GM12878 (cell line): Measurements from ENCODE around the gene ANO9. TPM values are rescaled to one million over a fixed set of nuclear protein-coding genes. Genes with fewer than 3 reads are reported as not detected.

Experiments used
- ATAC-seq: fragments of 200-7000 bp; cut with Tn5 transposase; 3 replicates; pipeline ENCODE4 v1.9.1; 2020; ENCODE audit warnings: mild to moderate bottlenecking, moderate library complexity
- BruUV-seq: library from RNA; stranded (reverse); fragments of 400-500 nt; replicated peaks from 2 replicates; lab custom pipeline; 2021; lab: Mats Ljungman, UMichigan
- CTCF ChIA-PET: fragments of 300-600 bp; sonication (Branson Sonifier 250); formaldehyde crosslinking; extraction: SDS; loops from one replicate; lab custom pipeline; 2021; ENCODE audit warnings: inconsistent platforms; lab: Yijun Ruan, JAX
- POLR2A ChIA-PET: fragments of 350-600 bp; formaldehyde crosslinking; extraction: SDS; loops from one replicate; lab custom pipeline; 2021; ENCODE audit warnings: inconsistent platforms; lab: Charles Lee
- RAD21 ChIA-PET: fragments of 300-600 bp; sonication (Branson Sonifier 250); formaldehyde crosslinking; loops from one replicate; lab custom pipeline; 2023; ENCODE audit warnings: antibody characterized with exemption; ENCODE audit not compliant: unreplicated experiment; lab: Charles Lee
- SMC1A ChIA-PET: fragments of 300-600 bp; sonication (Branson Sonifier 250); formaldehyde crosslinking; loops from one replicate; lab custom pipeline; 2023; ENCODE audit not compliant: unreplicated experiment, uncharacterized antibody; lab: Charles Lee
- DNase-seq: peaks from one replicate; pipeline ENCODE4 v3.0.0-alpha.2; 2011; ENCODE audit warnings: low read depth, low spot score
- FAIRE-seq: peaks from 3 replicates; lab custom pipeline; 2011; peaks lifted over from hg19 to GRCh38; lab: Jason Lieb, UNC
- H2AFZ ChIP-seq: 2 replicates; pipeline ENCODE4 v1.6.0; 2011; ENCODE audit warnings: low read depth, low read length, control low read depth; ENCODE audit not compliant: control insufficient read depth
- H3K27ac ChIP-seq: 2 replicates; pipeline ENCODE4 v1.5.1; 2011; ENCODE audit warnings: control low read depth; ENCODE audit not compliant: control insufficient read depth, insufficient read depth
- H3K27me3 ChIP-seq, 2 experiments: replicated peaks in 1 of 2; 2 replicates each; pipeline versions ENCODE4 v1.6.0 to v1.6.1; 2011; ENCODE audit warnings: low read length in 1 of 2; ENCODE audit not compliant: control insufficient read depth in 2 of 2, insufficient read depth in 2 of 2
- H3K36me3 ChIP-seq, 2 experiments: 2 replicates each; pipeline ENCODE4 v1.5.1; 2011; ENCODE audit warnings: low read length in 1 of 2; ENCODE audit not compliant: control insufficient read depth in 2 of 2, insufficient read depth in 2 of 2
- H3K4me1 ChIP-seq: 2 replicates; pipeline ENCODE4 v1.6.1; 2011; ENCODE audit warnings: mild to moderate bottlenecking, low read length, moderate library complexity, mixed read lengths; ENCODE audit not compliant: control insufficient read depth, insufficient read depth
- H3K4me2 ChIP-seq: 2 replicates; pipeline ENCODE4 v1.6.0; 2011; ENCODE audit warnings: control low read depth; ENCODE audit not compliant: control insufficient read depth, insufficient read depth
- H3K4me3 ChIP-seq: fragments of 200-600 bp; sonication (generic); 2 replicates; pipeline ENCODE4 v1.5.1; 2016
- H3K79me2 ChIP-seq: 2 replicates; pipeline ENCODE4 v1.6.0; 2011; ENCODE audit warnings: low read length; ENCODE audit not compliant: control insufficient read depth, insufficient read depth
- H3K9ac ChIP-seq: 2 replicates; pipeline ENCODE4 v1.8.0; 2011; ENCODE audit warnings: low read length, control low read depth, mixed read lengths; ENCODE audit not compliant: control insufficient read depth, insufficient read depth
- H3K9me3 ChIP-seq: replicated peaks from 3 replicates; pipeline ENCODE4 v1.5.1; 2011; ENCODE audit warnings: mild to moderate bottlenecking, low read length; ENCODE audit not compliant: control insufficient read depth, insufficient read depth
- H4K20me1 ChIP-seq: 2 replicates; pipeline ENCODE4 v1.6.0; 2011; ENCODE audit not compliant: control insufficient read depth, insufficient read depth
- BACH1 ChIP-seq: fragments of 450-650 bp; IDR thresholded peaks from 2 replicates; pipeline ENCODE4 v1.6.1; 2017; ENCODE audit warnings: mild to moderate bottlenecking, borderline replicate concordance
- ELK1 ChIP-seq: IDR thresholded peaks from 2 replicates; pipeline ENCODE4 v1.6.1; 2012; ENCODE audit warnings: low read depth, low read length, improper control_type of control experiment
- HDAC2 ChIP-seq: fragments of 200-600 bp; sonication (generic); IDR thresholded peaks from 2 replicates; pipeline ENCODE4 v1.6.1; 2017
- MLLT1 ChIP-seq: fragments of 450-650 bp; IDR thresholded peaks from 2 replicates; pipeline ENCODE4 v1.6.1; 2016; ENCODE audit warnings: mild to moderate bottlenecking
- NR2F1 ChIP-seq: fragments of 450-650 bp; conservative IDR thresholded peaks from 2 replicates; pipeline ENCODE4 v1.6.1; 2017; ENCODE audit warnings: mild to moderate bottlenecking
- PBX3 ChIP-seq: IDR thresholded peaks from 2 replicates; pipeline ENCODE4 v1.6.1; 2011; ENCODE audit warnings: mild to moderate bottlenecking, low read depth, low read length, moderate library complexity; ENCODE audit not compliant: insufficient replicate concordance
- POLR2A ChIP-seq: IDR thresholded peaks from 2 replicates; pipeline ENCODE4 v1.6.1; 2011; ENCODE audit warnings: low read depth, mild to moderate bottlenecking, low read length
- RB1 ChIP-seq: fragments of 450-650 bp; formaldehyde crosslinking; IDR thresholded peaks from 2 replicates; pipeline ENCODE4 v1.6.1; 2017; ENCODE audit warnings: mild to moderate bottlenecking, borderline replicate concordance
- RFX5 ChIP-seq: IDR thresholded peaks from 2 replicates; pipeline ENCODE4 v1.6.1; 2011; ENCODE audit warnings: low read depth, low read length, improper control_type of control experiment
- YY1 ChIP-seq: IDR thresholded peaks from 2 replicates; pipeline ENCODE4 v1.6.1; 2011; ENCODE audit warnings: low read depth, mild to moderate bottlenecking, low read length
- WGBS: methylation state at CpG from one replicate; pipeline ENCODE4 v1.1.6; 2016; ENCODE audit warnings: low lambda C conversion rate; ENCODE audit not compliant: insufficient replicate concordance, insufficient coverage; ENCODE audit errors: missing lambda C conversion rate; 5-methylcytosine and 5-hydroxymethylcytosine counted together
- in situ Hi-C: fragments of 300-500 bp; cut with MboI; formaldehyde crosslinking; loops from 9 replicates; pipeline ENCODE4 v1.14.3; 2018; ENCODE audit warnings: mixed read lengths
- intact Hi-C: fragments of 100-400 bp; cut with micrococcal nuclease; formaldehyde crosslinking; loops from one replicate; pipeline ENCODE4 v1.14.2; 2022; ENCODE audit not compliant: unreplicated experiment
- polyA plus RNA-seq, 11 experiments: library from polyadenylated mRNA; depleted of rRNA in 4 of 11; unstranded in 6 of 11; stranded (reverse) in 5 of 11; fragments of >200 nt; fragmentation: Nextera tagmentation in 4 of 11; fragmentation: Illumina TruSeq in 1 of 11; extraction: Ambion mirVana in 4 of 11; extraction: Trizol in 1 of 11; gene quantifications; 1 replicate in 1 of 11; 2 replicates in 10 of 11; pipeline versions ENCODE4 v1.2.1 to v1.2.3, GENCODE V29; 2011 to 2016; ENCODE audit warnings: inconsistent platforms in 2 of 11, missing spikeins in 2 of 11, low read depth in 1 of 11
- total RNA-seq, 4 experiments: library from RNA; depleted of rRNA in 3 of 4; stranded (reverse); fragments of >200 nt in 3 of 4; fragmentation: Illumina TruSeq in 1 of 4; extraction: Trizol in 1 of 4; gene quantifications; 2 replicates each; pipeline versions ENCODE4 v1.2.1 to v1.2.3, GENCODE V29; 2013 to 2021
- TF ChIP-seq, protein P1 (sequence below): fragments of 450-650 bp; IDR thresholded peaks from 2 replicates; pipeline ENCODE4 v1.6.1; 2017; ENCODE audit warnings: mild to moderate bottlenecking, moderate library complexity
- TF ChIP-seq, protein P2 (sequence below): fragments of 450-650 bp; formaldehyde crosslinking; IDR thresholded peaks from 2 replicates; pipeline ENCODE4 v1.5.0; 2022; ENCODE audit warnings: mild to moderate bottlenecking, missing genetic modification characterization

Gene ANO9
- total and polyA plus RNA-seq, 10 of the 15 experiments (the other 5 are each of a cell fraction or from before 2014, with no cell fraction given) = 0.21 to 42.3 (median 12.0) TPM

DNA sequence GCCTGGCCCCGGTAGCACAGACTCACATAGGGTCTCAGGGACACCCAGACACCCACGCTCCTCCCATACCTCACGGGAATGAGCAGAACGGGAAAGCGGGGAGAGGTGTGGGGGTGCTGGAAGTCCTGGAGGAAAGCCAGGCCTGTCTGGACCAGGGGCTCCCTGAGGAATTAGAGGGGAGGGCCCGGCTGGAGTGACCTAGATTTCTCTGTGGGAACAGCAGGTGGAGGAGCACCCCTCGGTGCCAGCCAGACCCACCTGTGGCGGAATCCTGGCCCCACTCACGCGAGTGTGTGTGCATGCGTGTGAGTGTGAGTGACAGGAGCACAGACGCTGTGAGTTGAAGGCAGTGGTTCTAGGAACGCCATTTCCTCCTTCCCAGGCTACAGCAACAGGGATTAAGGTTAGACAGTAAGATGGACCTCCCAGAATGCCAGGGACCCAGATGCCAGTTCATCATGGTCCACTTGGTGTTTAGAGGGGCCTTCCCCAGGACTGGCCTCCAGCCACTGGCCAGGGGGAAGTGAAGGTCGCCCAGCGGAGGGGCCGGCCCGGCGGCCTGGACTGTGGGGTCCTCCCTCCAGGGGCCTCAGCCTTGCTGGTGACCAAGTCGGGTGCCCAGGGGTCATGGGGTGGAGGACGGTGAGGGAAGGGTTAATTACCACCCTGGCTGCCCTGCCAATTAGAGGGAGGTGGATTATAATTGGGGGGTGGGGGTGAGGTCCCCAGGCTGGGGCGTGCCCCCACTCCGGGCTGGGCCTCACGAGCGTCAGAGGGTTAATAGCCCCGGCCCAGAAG, 46.8 kb downstream of the ANO9 start:
- H3K9me3 ChIP-seq = no peaks in the 10 kb centered on the region; the same call in 2 of the 3 replicates
- intact Hi-C loops (no loop called here), in situ Hi-C loops (no loop called here)
- no peak overlapping the region for H3K4me2 ChIP-seq
- ATAC-seq = no peak
- ChIA-PET SMC1A (no interaction called here), POLR2A (no interaction called here), CTCF (no interaction called here), RAD21 (no interaction called here)
- H3K27me3 ChIP-seq = no peaks in the 10 kb centered on the region
- H3K4me1 ChIP-seq = no peaks in the 10 kb centered on the region
- no peak overlapping the region for H3K9ac ChIP-seq
- no peaks in the 10 kb centered on the region for H3K79me2 ChIP-seq
- H4K20me1 ChIP-seq = no peaks in the 10 kb centered on the region
- BruUV-seq = no TSS peak
- H3K27ac ChIP-seq = no peak overlapping the region
- FAIRE-seq = no peak
- no peak overlapping the region for H3K4me3 ChIP-seq
- no peak for DNase-seq
- WGBS = 50% methylated on average over 21 of the region's 25 CpGs
- H2AFZ ChIP-seq = no peak overlapping the region
- no peaks in the 10 kb centered on the region for H3K36me3 ChIP-seq
- TF ChIP-seq BACH1 = no peak
- no peak for TF ChIP-seq YY1
- TF ChIP-seq, protein P1, sequence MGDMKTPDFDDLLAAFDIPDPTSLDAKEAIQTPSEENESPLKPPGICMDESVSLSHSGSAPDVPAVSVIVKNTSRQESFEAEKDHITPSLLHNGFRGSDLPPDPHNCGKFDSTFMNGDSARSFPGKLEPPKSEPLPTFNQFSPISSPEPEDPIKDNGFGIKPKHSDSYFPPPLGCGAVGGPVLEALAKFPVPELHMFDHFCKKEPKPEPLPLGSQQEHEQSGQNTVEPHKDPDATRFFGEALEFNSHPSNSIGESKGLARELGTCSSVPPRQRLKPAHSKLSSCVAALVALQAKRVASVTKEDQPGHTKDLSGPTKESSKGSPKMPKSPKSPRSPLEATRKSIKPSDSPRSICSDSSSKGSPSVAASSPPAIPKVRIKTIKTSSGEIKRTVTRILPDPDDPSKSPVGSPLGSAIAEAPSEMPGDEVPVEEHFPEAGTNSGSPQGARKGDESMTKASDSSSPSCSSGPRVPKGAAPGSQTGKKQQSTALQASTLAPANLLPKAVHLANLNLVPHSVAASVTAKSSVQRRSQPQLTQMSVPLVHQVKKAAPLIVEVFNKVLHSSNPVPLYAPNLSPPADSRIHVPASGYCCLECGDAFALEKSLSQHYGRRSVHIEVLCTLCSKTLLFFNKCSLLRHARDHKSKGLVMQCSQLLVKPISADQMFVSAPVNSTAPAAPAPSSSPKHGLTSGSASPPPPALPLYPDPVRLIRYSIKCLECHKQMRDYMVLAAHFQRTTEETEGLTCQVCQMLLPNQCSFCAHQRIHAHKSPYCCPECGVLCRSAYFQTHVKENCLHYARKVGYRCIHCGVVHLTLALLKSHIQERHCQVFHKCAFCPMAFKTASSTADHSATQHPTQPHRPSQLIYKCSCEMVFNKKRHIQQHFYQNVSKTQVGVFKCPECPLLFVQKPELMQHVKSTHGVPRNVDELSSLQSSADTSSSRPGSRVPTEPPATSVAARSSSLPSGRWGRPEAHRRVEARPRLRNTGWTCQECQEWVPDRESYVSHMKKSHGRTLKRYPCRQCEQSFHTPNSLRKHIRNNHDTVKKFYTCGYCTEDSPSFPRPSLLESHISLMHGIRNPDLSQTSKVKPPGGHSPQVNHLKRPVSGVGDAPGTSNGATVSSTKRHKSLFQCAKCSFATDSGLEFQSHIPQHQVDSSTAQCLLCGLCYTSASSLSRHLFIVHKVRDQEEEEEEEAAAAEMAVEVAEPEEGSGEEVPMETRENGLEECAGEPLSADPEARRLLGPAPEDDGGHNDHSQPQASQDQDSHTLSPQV = no peak
- no peak for TF ChIP-seq POLR2A
- TF ChIP-seq MLLT1 = no peak
- no peak for TF ChIP-seq HDAC2
- no peak for TF ChIP-seq RFX5
- TF ChIP-seq NR2F1 = no peak
- TF ChIP-seq, protein P2, sequence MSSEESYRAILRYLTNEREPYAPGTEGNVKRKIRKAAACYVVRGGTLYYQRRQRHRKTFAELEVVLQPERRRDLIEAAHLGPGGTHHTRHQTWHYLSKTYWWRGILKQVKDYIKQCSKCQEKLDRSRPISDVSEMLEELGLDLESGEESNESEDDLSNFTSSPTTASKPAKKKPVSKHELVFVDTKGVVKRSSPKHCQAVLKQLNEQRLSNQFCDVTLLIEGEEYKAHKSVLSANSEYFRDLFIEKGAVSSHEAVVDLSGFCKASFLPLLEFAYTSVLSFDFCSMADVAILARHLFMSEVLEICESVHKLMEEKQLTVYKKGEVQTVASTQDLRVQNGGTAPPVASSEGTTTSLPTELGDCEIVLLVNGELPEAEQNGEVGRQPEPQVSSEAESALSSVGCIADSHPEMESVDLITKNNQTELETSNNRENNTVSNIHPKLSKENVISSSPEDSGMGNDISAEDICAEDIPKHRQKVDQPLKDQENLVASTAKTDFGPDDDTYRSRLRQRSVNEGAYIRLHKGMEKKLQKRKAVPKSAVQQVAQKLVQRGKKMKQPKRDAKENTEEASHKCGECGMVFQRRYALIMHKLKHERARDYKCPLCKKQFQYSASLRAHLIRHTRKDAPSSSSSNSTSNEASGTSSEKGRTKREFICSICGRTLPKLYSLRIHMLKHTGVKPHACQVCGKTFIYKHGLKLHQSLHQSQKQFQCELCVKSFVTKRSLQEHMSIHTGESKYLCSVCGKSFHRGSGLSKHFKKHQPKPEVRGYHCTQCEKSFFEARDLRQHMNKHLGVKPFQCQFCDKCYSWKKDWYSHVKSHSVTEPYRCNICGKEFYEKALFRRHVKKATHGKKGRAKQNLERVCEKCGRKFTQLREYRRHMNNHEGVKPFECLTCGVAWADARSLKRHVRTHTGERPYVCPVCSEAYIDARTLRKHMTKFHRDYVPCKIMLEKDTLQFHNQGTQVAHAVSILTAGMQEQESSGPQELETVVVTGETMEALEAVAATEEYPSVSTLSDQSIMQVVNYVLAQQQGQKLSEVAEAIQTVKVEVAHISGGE (CRISPR knock-in tag) = no peak
- TF ChIP-seq PBX3 = no peak
- TF ChIP-seq RB1 = no peak
- no peak for TF ChIP-seq ELK1
